GM21390 (cell line): ENCODE results near the gene SOCS7.

ENCODE experiments used
- ATAC-seq: cut with Tn5 transposase; IDR thresholded peaks from one replicate; pipeline ENCODE4 v1.9.1; 2021; ENCODE audit not compliant: unreplicated experiment

SOCS7 gene, protein sequence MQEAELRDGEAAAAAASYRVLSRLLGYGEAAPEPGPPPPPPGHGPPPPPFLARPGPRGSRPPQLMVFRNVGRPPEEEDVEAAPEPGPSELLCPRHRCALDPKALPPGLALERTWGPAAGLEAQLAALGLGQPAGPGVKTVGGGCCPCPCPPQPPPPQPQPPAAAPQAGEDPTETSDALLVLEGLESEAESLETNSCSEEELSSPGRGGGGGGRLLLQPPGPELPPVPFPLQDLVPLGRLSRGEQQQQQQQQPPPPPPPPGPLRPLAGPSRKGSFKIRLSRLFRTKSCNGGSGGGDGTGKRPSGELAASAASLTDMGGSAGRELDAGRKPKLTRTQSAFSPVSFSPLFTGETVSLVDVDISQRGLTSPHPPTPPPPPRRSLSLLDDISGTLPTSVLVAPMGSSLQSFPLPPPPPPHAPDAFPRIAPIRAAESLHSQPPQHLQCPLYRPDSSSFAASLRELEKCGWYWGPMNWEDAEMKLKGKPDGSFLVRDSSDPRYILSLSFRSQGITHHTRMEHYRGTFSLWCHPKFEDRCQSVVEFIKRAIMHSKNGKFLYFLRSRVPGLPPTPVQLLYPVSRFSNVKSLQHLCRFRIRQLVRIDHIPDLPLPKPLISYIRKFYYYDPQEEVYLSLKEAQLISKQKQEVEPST

DNA sequence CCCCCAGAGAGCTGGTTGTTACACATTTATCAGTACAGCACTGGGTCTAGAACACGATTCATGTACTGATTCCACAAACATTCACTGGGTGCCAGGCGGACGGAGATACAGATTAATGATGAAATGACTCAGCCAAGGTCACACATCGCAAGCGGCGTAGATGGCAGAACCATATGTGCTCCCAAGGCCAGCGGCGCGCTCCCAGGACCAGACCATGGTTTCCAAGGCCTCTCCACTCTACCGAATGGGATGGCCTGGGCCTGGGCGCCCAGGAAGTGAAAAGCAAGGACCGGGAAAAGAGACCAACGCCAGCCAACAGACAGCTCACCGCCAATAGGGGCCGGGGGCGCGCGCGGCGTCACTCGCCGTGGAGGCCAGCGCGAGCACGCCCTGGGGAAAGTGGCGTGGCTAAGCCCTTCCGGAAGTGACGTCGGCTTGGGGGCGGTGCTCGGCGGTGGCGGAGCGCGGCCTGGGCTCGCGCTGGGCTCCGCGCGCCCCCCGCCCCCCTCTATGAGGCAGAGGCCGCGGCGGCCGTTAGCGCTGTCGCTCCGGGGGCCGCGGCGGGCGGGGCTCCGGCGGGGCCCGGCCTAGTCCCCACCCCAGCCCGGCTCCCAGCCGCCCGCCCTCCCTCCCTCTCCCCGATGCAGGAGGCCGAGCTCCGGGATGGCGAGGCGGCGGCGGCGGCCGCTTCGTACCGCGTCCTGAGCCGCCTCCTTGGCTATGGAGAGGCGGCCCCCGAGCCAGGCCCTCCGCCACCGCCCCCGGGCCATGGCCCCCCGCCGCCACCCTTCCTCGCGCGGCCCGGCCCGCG lies at the start of gene SOCS7:
Gene SOCS7 (plus strand): TSS at position 433 of the 811 bp plus-strand sequence. CDS start 209 bp downstream, at position 642.
- peak; percentile 77 for ATAC-seq

DNA sequence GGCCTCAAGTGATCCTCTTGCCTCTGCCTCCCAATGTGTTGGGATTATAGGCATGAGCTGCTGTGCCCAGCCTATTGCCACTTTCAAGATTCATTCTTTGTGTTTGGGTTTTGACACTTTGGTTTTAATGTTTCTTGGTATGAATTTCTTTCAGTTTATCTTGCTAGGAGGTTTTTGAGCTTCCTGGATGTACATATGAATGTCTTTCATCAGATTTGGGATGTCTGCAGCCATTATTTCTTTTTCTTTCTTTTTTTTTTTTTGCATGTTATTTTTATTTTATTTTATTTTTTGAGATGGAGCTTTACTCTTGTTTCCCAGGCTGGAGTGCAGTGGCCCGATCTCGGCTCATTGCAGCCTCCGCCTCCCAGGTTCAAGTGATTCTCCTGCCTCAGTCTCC lies 36.1 kb upstream of the SOCS7 start:
- no peak for ATAC-seq

DNA sequence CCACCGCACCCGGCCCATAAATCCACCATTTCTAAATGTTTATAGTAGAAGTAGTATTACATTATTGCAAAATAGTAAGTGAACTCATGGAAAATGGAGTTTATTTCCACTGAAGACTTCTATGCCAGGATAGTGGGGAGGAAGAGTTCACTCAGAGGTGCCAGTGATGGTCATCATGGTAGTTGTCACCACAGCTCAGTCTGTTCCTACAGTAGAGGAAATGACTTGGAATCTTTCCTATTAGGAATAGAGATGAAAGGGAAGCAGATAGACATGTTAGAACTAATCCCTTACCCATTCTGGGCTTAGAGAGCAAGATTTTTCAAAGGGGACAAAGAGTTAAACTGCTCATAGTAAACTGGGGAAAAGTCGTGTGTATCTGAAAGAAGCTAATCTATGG lies 34.6 kb upstream of the SOCS7 start:
- no peak for ATAC-seq

DNA sequence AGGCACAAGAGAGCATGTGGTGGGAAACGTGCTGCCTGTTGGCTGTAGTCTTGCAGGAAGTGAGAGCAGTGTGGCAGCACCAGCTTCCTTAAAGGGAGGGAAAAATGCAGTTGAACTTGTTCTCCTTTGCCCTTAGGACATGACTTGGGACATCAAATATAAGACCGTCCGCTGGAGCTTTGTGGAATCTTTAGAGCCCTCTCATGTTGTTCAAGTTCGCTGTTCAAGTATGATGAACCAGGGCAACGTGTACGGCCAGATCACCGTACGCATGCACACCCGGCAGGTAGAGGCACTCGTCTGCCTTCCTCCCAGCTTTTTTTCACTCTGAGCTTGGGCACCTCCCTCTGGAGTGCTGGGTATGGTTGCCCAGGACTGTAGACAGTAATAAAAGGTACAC lies 31.2 kb upstream of the SOCS7 start:
- ATAC-seq, result no peak

DNA sequence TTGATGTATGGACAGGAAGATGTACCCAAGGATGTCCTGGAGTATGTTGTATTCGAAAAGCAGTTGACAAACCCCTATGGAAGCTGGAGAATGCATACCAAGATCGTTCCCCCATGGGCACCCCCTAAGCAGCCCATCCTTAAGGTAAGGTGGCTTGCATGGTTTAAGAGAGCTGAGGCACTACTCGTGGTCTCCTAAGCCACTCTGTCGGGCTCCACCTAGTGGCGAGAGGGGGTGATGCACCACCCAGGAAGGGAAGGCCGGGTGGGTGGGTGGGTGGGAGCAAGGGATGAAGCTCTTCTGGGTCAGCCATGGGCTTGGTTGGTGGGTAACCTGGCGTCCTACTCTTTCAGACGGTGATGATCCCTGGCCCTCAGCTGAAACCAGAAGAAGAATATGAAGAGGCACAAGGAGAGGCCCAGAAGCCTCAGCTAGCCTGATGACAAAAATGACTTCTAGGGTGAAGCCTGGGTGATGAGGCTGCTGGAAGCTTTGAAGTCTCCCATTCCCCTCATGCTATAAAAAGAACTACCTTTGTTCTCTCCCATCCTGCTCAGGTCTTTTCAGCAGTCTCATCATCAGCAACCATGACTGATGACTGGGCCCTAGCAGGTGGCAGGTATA lies 29.4 kb upstream of the SOCS7 start:
- no peak for ATAC-seq

DNA sequence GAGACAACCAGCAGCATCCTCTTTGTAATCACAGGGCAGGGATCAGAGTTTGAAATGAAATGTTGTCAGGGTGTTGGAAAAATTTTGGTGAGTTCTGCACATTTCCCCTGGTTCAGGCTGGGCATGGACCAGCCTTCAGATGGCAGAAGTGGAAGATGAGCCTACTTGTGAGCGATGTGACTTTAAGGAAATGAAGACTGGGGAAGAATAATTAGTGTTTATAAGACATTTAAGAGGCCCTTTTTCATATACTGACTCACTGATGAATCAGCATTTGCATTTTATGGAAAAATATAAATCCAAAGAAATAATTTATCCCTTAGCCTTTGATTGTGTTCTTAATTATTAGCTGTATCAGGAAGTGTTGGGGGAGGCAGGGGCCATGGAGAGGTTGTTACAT lies 28.7 kb upstream of the SOCS7 start:
- ATAC-seq, result no peak

DNA sequence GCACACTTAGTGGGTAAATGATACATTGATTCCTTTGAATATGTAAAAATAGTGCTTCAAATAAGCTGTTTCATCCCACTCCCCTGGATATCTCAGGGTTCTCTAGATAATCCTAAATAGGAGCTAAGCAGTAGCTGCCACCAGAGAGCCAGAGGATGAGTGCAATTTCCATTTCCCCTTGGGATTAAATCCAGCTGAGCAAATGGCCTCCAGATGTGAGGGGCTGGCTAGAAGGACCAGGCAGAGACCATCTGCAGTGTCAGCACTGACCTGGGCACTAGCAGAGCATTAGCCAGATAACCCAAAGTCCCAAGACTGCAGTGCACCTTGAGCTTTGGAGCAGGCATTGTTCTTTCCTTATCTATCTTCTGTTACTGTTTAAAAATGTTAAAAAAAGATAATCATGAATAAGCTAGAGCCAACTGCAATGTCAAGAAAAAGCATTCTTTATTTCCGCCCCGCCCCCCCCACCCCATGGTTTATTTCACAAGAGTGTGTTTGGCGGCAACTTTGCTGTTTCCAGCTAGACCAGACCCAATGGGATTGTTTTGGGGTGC lies 27.4 kb upstream of the SOCS7 start:
- no peak for ATAC-seq

DNA sequence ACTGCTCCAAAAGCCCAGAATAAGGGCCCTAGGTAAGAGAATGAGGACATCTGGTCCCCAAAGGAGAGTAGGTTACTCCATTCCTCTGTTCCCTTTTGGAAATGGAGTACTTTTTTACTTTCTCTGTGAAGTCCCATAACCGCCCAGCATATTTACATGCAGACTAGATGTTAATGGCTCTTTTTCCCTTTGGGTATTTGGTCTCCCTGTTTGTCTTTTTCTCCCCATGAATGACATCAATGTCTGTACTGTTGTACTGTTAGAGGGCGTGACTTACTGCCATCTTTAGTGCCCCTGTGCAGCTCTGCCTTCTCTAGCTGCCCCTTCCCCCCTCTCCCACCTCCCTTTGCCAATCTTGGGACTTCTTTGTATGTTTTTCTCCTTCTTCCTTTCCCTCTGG lies 26.9 kb upstream of the SOCS7 start:
- ATAC-seq, result no peak

DNA sequence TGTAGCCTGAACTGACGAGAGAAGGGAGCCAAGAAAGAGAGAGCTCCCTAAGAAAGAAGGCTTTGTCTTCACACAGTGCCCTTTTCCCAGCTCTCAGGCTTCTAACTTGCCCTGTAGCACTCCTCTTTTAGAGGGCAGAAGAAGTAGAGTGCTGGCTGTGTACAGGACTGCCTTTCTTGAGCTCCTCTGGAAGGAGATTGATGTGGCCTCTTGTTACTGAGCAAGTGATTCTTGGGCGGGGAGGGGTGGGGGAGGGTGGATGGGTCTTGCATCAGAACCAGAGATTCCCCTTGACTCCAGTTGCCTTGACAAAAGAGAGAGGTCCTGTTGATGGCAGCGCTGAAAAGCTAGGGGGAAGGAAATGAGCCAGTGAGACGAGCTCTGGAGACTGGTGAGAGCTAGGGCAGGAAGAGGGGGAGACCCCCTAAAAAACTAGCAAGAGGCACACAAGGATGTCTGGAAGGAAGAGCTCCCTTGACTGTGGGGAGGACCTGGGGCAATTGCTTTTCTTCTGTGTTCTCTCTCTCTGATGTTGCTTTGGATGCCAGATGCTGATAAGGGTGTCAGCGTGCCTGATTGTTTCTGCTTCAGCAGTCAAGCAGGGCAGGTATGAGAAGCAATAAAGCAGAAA lies 26.3 kb upstream of the SOCS7 start:
- ATAC-seq, result no peak

DNA sequence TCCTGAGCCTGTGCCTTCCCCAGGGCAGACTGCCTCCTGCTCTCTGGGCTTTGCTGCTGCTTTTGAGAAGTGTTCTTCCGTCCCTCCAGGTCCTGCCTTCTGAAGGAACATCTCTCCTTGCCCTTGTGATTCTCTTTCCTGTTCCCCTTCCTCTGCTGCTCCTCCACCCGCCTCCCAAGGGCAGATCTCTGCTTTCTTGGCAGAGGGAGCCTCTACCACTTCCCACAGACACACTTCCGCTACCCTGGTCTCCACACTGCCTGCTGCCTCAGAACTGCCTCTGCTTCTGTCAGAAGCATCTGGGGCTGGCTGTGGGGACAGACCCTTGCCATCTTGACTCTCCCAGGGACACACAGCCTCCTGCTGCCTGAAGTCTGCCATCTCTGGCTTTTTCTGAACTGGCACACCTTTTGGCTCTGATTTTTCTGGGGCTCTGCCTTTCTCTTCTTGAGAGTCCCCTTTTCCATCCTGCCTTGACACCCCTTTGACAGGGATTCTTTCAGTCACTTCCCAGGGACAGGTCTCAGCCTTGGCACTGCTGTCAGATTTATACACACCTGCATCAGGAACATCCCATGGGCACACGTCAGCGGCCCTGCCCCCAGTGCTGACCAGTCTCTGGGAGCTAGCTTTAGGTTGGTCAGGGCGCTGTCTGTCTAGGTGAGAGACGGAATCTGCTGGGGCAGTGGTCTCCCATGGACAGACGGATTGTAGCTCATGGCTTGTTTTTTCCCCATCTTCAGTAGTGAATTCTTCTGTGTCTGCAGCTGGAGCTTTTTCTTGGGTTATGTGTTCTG lies 24.4 kb upstream of the SOCS7 start:
- ATAC-seq, result no peak

DNA sequence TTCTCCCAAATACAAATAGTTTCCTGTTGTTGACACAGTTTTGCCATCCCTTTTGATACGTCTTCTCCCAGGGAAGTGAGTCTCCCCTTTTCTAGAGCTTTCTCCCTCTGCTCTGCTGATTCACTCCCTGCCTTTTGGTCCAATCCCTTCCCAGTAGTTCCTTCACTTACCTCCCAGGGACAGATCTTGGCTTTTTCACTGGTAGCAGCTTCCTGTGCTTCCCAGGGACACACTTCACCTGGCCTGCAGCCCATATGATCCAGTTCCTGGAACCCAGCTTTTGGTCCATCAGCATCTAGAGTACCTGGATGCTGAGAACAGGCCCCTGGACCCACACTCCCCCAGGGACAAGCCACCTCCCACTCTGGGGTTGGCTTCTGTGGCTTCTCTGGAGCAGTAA lies 23.7 kb upstream of the SOCS7 start:
- ATAC-seq, result no peak

DNA sequence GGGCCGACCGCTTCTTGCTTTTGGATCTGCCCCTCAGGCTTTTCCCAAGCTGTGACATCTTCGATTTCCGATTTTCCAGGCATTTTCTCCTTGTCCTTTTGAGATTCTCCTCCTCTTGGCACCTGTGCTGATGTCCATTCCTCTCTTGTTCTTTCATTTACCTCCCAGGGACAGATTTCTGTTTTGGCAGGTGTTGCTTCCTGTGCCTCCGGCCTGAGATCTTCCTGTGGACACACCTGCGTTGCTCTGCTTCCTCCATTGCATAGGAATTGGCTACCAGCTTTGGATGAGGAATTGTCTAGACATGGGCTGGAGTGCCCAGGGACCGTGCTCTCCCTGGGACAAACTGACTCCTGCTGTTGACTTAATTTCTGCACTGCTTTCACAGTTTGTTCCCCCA lies 23.0 kb upstream of the SOCS7 start:
- no peak for ATAC-seq

DNA sequence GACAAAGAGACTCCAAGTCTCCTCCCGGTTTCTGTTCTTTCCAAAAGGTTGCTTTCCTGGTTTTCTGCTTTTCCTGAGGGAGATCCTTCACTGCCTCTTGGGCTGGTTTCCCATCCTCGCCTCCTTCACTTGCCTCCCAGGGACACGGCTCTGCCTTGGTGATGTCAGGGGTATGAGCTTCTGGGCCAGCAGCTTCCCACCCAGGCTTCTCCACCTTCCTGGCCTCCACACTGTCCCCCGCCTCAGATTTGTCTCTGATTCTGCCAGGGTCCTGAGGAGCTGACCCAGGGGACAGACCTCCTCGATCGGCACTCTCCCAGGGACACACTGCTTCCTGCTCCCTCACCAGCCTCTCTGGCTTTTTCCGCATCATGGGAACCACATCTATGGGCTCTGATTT lies 22.4 kb upstream of the SOCS7 start:
- ATAC-seq, result no peak

DNA sequence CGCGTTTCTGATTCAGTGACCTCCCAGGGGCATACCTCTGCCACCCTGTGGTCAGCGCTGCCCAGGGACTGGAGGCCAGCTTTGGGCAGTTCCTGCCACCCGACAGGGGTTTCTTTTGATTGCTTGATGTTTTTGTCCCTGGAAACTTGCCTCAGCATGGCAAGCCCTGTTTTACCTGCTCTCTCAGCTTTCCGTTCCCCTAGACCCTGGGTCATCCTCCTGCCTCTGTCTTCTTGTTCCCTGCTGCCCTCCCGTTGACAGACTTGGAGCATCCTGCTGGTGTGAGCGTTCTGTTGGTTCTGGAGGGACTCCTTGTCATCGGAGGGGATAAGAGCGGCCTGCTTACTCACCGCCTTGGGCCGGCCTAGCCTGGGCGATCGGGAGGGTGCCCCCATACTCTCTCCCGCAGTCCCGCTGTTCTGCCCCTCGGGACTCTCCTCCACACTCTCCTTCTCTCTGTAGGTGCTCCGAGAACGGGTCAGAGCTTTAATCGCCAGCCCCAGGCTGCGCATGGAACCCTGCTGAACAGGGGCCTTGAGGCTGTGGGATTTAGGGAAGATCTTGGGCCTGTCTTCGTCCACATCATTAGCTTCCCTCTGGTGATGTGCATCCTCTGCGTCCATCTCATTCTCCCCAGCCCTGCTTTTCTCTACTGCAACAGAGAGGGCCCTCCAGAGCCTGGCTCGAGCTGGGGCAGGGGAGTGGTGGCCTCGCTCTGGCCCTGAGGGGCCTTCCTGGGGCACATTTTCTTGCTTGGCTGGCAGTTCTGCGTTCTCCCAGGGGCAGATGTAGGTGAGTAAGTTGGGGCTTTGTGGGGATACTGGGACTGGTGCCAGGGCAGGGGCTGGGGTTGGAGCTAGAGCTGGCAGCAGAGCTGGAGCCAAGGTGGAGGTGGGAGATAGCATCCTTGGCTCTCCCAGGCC lies 21.6 kb upstream of the SOCS7 start:
- ATAC-seq, result no peak

DNA sequence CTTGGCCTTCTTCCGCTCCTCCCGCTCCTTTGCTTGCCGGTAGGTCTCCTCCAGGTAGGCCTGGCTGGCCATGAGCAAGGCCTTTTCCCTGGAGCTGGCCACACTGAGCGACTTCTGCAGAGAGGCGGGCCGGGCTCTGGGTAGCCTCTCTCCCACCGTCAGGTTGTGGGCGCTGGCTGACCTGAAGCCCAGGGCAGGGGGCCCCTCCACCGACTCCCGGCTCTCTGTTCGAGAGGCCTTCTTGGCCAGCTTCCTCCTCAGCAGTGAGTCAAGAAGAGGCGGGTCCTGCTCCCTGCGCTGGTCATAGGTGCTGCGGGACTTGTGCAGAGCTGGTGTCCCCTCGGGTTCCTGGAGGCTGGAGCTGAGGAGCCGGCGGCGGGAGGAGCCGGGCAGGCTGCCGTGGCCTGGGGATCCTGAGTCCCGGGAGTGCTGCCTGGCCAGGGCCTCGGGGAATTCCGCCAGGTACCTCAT lies 20.7 kb upstream of the SOCS7 start:
- no peak for ATAC-seq

DNA sequence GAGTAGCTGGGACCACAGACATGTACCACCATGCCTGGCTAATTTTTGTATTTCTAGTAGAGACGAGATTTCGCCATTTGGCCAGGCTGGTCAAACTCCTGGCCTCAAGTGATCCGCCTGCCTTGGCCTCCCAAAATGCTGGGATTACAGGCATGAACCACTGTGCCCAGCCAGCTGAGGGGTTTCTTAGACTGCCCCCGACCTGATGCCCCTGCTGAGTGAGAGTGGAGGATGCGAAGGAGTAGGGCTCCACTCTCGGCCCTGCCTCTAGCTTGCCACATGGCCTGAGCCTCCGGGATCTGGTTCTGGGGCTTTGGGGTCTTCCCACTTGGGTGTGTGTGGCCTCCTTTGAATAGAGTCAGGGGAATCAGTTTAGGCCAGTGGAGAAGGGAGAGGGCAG lies 18.9 kb upstream of the SOCS7 start:
- ATAC-seq, result no peak

DNA sequence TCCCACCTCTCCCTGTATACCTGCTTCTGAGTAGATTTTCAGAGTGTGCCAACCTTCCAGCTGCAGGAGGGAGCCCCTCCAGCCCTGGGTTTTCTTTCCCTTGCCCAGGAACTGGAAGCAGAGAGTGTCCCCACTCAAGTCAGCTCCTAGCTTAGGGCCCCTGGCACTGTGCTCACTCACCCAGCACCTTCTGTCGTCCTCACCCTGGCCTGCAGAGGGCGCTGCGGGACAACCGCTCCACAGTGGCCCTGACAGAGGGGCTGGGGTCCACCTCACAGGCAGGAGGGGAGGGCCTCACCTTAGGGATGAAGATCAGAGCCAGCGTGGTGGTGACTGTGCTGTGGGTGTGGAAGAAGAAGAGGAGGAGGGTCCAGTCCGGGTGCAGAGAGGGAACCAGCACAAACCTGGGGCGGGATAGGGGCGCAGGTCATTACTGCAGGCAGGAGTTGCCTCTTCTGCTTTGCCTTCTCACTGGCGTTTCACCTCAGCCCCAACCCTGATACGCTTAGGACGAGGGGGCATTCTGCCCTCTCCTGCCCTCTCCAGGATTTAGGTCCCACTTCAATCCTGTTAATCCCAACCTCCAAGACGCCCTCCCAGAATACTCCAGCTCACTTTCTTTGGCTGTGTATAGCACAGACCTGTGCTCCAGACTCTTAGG lies 17.9 kb upstream of the SOCS7 start:
- no peak for ATAC-seq
